ENCODE results near the gene RBBP4. TPM values are rescaled to one million over a fixed set of nuclear protein-coding genes. Genes with fewer than 3 reads are reported as not detected.
A peak's percentile ranks its signal among the peaks of the same experiment; 100 is the strongest.

RBBP4 gene
- total RNA-seq, 3 donors from 2014 or later: 111 to 161 (median 121) TPM

DNA sequence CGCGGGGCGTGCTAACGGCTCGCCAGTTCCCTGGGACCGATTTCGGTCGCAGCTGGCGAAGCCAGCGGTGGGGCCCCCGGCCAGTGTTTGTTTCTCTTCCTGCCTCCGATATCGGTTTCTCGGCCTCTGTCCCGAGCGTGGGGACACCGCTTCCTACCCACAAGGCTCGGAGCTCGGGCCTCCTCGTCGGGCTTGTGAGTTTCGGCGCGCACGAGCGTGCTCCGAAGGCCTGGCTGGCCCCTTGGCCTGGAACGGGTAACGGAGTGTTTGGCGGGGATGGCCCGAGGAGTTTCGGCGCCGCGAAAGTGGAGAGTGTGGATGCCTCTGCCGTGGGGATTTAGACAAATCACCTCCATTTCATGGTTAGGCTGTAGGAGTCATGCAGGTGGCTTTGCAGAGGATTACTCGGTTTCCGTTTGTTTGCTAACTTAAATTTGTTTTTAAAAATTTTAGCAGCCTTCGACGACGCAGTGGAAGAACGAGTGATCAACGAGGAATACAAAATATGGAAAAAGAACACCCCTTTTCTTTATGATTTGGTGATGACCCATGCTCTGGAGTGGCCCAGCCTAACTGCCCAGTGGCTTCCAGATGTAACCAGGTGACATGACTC is 559 bp downstream of the RBBP4 start:
- Histone ChIP-seq H3K4me3 (peak overlapping the region; percentile 80 to 88 (median 82)), H3K36me3 (peaks cover 4% of the 10 kb centered on the region), H3K9me3 (no peaks in the 10 kb centered on the region), H3K27ac (peak overlapping the region; percentile 98 to 100), H3K27me3 (no peaks in the 10 kb centered on the region), H3K4me1 (peaks cover 0 to 6% of the 10 kb centered on the region in 2 donors)
- TF ChIP-seq, protein P1, sequence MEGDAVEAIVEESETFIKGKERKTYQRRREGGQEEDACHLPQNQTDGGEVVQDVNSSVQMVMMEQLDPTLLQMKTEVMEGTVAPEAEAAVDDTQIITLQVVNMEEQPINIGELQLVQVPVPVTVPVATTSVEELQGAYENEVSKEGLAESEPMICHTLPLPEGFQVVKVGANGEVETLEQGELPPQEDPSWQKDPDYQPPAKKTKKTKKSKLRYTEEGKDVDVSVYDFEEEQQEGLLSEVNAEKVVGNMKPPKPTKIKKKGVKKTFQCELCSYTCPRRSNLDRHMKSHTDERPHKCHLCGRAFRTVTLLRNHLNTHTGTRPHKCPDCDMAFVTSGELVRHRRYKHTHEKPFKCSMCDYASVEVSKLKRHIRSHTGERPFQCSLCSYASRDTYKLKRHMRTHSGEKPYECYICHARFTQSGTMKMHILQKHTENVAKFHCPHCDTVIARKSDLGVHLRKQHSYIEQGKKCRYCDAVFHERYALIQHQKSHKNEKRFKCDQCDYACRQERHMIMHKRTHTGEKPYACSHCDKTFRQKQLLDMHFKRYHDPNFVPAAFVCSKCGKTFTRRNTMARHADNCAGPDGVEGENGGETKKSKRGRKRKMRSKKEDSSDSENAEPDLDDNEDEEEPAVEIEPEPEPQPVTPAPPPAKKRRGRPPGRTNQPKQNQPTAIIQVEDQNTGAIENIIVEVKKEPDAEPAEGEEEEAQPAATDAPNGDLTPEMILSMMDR (IDR thresholded peaks at IDR 0.05): no peak
- no peak for TF ChIP-seq POLR2A (IDR thresholded peaks at IDR 0.05)
- no peak for TF ChIP-seq POLR2AphosphoS5 (IDR thresholded peaks at IDR 0.05)
- intact Hi-C loops (cut with DNase I; ENCODE audit: low total_unique reads): no loop called here
- DNase-seq (ENCODE audit: low spot score in 2 of 2): peak in 1 of 2 donors; percentile 54

DNA sequence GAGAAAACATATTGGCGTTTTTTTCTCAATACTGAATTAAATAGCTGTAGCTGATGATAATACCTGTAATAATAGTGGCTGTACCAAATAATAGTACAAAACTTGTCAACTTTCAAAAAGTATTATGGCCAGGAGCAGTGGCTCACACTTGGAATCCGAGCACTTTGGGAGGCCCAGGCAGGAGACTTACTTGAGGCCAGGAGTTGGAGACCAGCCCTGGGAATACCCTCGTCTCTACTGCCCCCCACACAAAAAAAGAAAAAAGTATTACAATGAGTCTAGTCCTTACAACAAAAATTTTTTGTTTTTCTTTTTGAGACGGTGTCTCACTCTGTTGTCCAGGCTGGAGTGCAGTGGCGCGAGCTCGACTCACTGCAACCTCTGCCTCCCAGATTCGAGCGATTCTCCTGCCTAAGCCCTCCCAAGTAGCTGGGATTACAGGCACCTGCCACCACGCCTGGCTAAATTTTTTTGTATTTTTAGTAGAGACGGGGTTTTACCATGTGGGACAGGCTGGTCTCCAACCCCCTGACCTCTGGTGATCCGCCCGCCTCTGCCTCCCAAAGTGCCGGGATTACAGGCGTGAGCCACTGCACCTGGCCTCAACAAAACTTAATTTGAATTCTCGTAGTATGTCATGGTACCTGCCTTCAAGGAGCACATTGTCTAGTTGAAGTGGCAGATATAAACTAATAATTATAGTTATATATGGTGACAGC is 1.4 kb downstream of the RBBP4 start:
- Histone ChIP-seq H3K4me1 (peaks cover 0 to 6% of the 10 kb centered on the region in 2 donors), H3K27me3 (no peaks in the 10 kb centered on the region), H3K9me3 (no peaks in the 10 kb centered on the region), H3K36me3 (peaks cover 4% of the 10 kb centered on the region), H3K27ac (no peak overlapping the region), H3K4me3 (peak overlapping the region; percentile 80 to 88 (median 82))
- TF ChIP-seq, protein P1 (IDR thresholded peaks at IDR 0.05): no peak
- no peak for TF ChIP-seq POLR2A (IDR thresholded peaks at IDR 0.05)
- TF ChIP-seq POLR2AphosphoS5 (IDR thresholded peaks at IDR 0.05): no peak
- no peak for DNase-seq (ENCODE audit: low spot score in 2 of 2)
- intact Hi-C loops (cut with DNase I; ENCODE audit: low total_unique reads): no loop called here

DNA sequence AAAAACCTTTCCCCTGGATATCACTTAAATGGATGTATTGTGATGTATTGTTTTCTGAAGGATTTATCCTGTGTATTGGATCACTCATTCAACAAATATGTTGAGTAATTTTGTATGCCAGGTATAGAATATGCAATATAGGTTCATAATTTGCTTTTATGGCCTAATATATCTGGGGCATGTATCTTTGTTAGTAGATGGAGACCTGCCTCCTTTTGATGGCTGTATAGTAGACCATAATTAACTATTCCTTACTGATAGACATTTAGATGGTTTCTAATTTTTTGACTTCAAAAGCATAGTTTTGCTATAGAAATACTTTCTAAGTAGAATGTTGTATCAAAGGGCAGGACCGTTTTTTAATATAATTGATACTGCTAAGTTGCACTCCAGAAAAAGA is 8.6 kb downstream of the RBBP4 start:
- no peak for DNase-seq (ENCODE audit: low spot score in 2 of 2)

DNA sequence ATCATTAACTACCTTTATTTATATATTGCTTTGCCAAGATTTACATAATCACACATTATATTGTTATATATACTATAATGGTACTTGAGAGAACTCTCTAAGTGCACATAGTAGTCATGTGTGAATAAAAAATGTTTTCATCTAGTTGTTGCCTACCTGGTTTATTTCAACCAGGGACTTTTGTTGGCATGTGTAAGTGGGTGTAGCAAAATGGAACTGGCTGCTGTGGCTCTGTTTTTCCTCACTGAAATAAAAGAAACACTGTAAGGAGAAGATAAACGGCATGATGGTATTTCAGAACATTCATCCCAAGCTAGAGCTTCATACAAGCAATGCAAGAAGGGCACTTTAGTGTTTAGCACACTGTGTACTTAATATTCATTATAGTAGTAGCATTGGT is 14.9 kb downstream of the RBBP4 start:
- intact Hi-C loops (cut with DNase I; ENCODE audit: low total_unique reads): no loop called here

More for the DNA sequence above, 8.6 kb downstream of the RBBP4 start:
- Histone ChIP-seq H3K4me1 (no peaks in the 10 kb centered on the region), H3K27ac (no peak overlapping the region), H3K36me3 (peaks cover 11% of the 10 kb centered on the region), H3K27me3 (no peaks in the 10 kb centered on the region), H3K9me3 (no peaks in the 10 kb centered on the region), H3K4me3 (no peak overlapping the region)
- TF ChIP-seq POLR2AphosphoS5 (IDR thresholded peaks at IDR 0.05): no peak
- no peak for TF ChIP-seq POLR2A (IDR thresholded peaks at IDR 0.05)
- TF ChIP-seq, protein P1 (IDR thresholded peaks at IDR 0.05): no peak
- intact Hi-C loops (cut with DNase I; ENCODE audit: low total_unique reads): no loop called here

More for the DNA sequence above, 14.9 kb downstream of the RBBP4 start:
- Histone ChIP-seq H3K27me3 (no peaks in the 10 kb centered on the region), H3K4me3 (no peak overlapping the region), H3K9me3 (no peaks in the 10 kb centered on the region), H3K36me3 (peaks cover 5% of the 10 kb centered on the region), H3K4me1 (no peaks in the 10 kb centered on the region), H3K27ac (no peak overlapping the region)
- no peak for DNase-seq (ENCODE audit: low spot score in 2 of 2)
- TF ChIP-seq POLR2AphosphoS5 (IDR thresholded peaks at IDR 0.05) (no peak), POLR2A (IDR thresholded peaks at IDR 0.05) (no peak)
- TF ChIP-seq, protein P1 (IDR thresholded peaks at IDR 0.05): no peak
